Muscle of leg (tissue), 11 donors: ENCODE measurements around the gene SLC7A8. TPM values are rescaled to one million over a fixed set of nuclear protein-coding genes. Genes with fewer than 3 reads are reported as not detected.

Experiments used
- DNase-seq: peaks from one replicate; pipeline ENCODE4 v3.0.0; 2013
- H3K27ac ChIP-seq: one replicate; pipeline ENCODE4 v1.5.1; 2013; ENCODE audit warnings: mild to moderate bottlenecking, low read length, control low read depth
- H3K27me3 ChIP-seq: one replicate; pipeline ENCODE4 v1.6.1; 2013; ENCODE audit warnings: low read length; ENCODE audit not compliant: control insufficient read depth, insufficient read depth
- H3K36me3 ChIP-seq: one replicate; pipeline ENCODE4 v1.6.1; 2013; ENCODE audit warnings: low read length; ENCODE audit not compliant: control insufficient read depth, insufficient read depth
- H3K4me1 ChIP-seq: one replicate; pipeline ENCODE4 v1.6.1; 2013; ENCODE audit warnings: low read length; ENCODE audit not compliant: control insufficient read depth, insufficient read depth
- H3K4me3 ChIP-seq: one replicate; pipeline ENCODE4 v1.5.1; 2013; ENCODE audit warnings: low read length, control low read depth
- H3K9me3 ChIP-seq: replicated peaks from 2 replicates; pipeline ENCODE4 v1.6.1; 2013; ENCODE audit warnings: low read depth, low read length; ENCODE audit not compliant: control insufficient read depth
- WGBS: methylation state at CpG from one replicate; pipeline ENCODE4 v1.1.5; 2013; ENCODE audit warnings: missing lambda C conversion rate; ENCODE audit not compliant: insufficient coverage; 5-methylcytosine and 5-hydroxymethylcytosine counted together
- polyA plus RNA-seq, 8 donors: library from polyadenylated mRNA; unstranded; fragments of 120-200 nt; gene quantifications; one replicate each; pipeline versions ENCODE4 v1.2.1 to v1.2.3, GENCODE V29; 2013; ENCODE audit warnings: inconsistent platforms in 1 of 8, low replicate concordance in 1 of 8; ENCODE audit not compliant: insufficient read length in 8 of 8, insufficient read depth in 1 of 8
- total RNA-seq: library from RNA; stranded (reverse); fragments of 120-200 nt; gene quantifications from one replicate; pipeline ENCODE4 v1.2.4, GENCODE V29; 2013

SLC7A8 gene
- total and polyA plus RNA-seq, 9 donors = 2.6 to 10.6 (median 4.6) TPM

GRCh38 chr14:23185063-23185462, 1.6 kb upstream of the SLC7A8 start:
- Histone ChIP-seq H3K4me3 (no peak overlapping the region), H3K27me3 (peaks cover 21% of the 10 kb centered on the region), H3K4me1 (peaks cover 10% of the 10 kb centered on the region), H3K36me3 (no peaks in the 10 kb centered on the region), H3K27ac (no peak overlapping the region), H3K9me3 (no peaks in the 10 kb centered on the region)
- peak; percentile 39 for DNase-seq
- no CpG with 5 or more reads among the region's 3 CpGs for WGBS

- Histone ChIP-seq H3K36me3 (no peaks in the 10 kb centered on the region), H3K4me3 (peak overlapping the region; percentile 47), H3K27ac (no peak overlapping the region), H3K4me1 (peaks cover 10% of the 10 kb centered on the region), H3K27me3 (peaks cover 21% of the 10 kb centered on the region), H3K9me3 (no peaks in the 10 kb centered on the region)
- WGBS = 0% methylated on average over 1 of the region's 4 CpGs
- DNase-seq = peak; percentile 25
Measured at GRCh38 chr14:23183158-23183470, 346 bp downstream of the SLC7A8 start.

- Histone ChIP-seq H3K4me3 (peak overlapping the region; percentile 47), H3K27ac (no peak overlapping the region), H3K4me1 (peaks cover 10% of the 10 kb centered on the region), H3K36me3 (no peaks in the 10 kb centered on the region), H3K27me3 (peaks cover 22% of the 10 kb centered on the region), H3K9me3 (no peaks in the 10 kb centered on the region)
- DNase-seq = peak; percentile 27
- WGBS = 0% methylated on average over 7 of the region's 24 CpGs
Measured at GRCh38 chr14:23182372-23183157, 895 bp downstream of the SLC7A8 start.

GRCh38 chr14:23181946-23182345, 1.5 kb downstream of the SLC7A8 start:
- WGBS = 10% methylated on average over 2 of the region's 4 CpGs
- Histone ChIP-seq H3K4me1 (peaks cover 10% of the 10 kb centered on the region), H3K27me3 (peaks cover 26% of the 10 kb centered on the region), H3K36me3 (no peaks in the 10 kb centered on the region), H3K27ac (no peak overlapping the region), H3K9me3 (no peaks in the 10 kb centered on the region), H3K4me3 (peak overlapping the region; percentile 47)
- DNase-seq = no peak

GRCh38 chr14:23181453-23181852, 2.0 kb downstream of the SLC7A8 start:
- Histone ChIP-seq H3K4me3 (peak overlapping the region; percentile 47), H3K27me3 (peaks cover 26% of the 10 kb centered on the region), H3K36me3 (no peaks in the 10 kb centered on the region), H3K4me1 (peaks cover 10% of the 10 kb centered on the region), H3K27ac (no peak overlapping the region), H3K9me3 (no peaks in the 10 kb centered on the region)
- no peak for DNase-seq
- WGBS = 41% methylated on average over 2 of the region's 3 CpGs

GRCh38 chr14:23177181-23177580, 6.3 kb downstream of the SLC7A8 start:
- WGBS = no CpG with 5 or more reads among the region's 2 CpGs
- Histone ChIP-seq H3K4me3 (no peak overlapping the region), H3K27ac (no peak overlapping the region), H3K9me3 (no peaks in the 10 kb centered on the region), H3K36me3 (no peaks in the 10 kb centered on the region), H3K27me3 (peaks cover 15% of the 10 kb centered on the region), H3K4me1 (no peaks in the 10 kb centered on the region)
- no peak for DNase-seq

GRCh38 chr14:23175823-23176222, 7.6 kb downstream of the SLC7A8 start:
- Histone ChIP-seq H3K36me3 (no peaks in the 10 kb centered on the region), H3K27me3 (peaks cover 6% of the 10 kb centered on the region), H3K4me1 (no peaks in the 10 kb centered on the region), H3K4me3 (no peak overlapping the region), H3K9me3 (no peaks in the 10 kb centered on the region), H3K27ac (no peak overlapping the region)
- no CpG with 5 or more reads among the region's 1 CpG for WGBS
- no peak for DNase-seq

GRCh38 chr14:23174296-23175184, 8.9 kb downstream of the SLC7A8 start:
- Histone ChIP-seq H3K27ac (no peak overlapping the region), H3K4me1 (no peaks in the 10 kb centered on the region), H3K4me3 (no peak overlapping the region), H3K9me3 (no peaks in the 10 kb centered on the region), H3K27me3 (peaks cover 5% of the 10 kb centered on the region), H3K36me3 (no peaks in the 10 kb centered on the region)
- DNase-seq = peak; percentile 29
- 0% methylated on average over 2 of the region's 6 CpGs for WGBS

GRCh38 chr14:23173796-23174195, 9.7 kb downstream of the SLC7A8 start:
- no peaks in the 10 kb centered on the region for H3K9me3 ChIP-seq
- no peaks in the 10 kb centered on the region for H3K36me3 ChIP-seq
- no peak overlapping the region for H3K4me3 ChIP-seq
- WGBS = 33% methylated on average over 1 of the region's 3 CpGs
- H3K4me1 ChIP-seq = no peaks in the 10 kb centered on the region
- H3K27me3 ChIP-seq = peaks cover 5% of the 10 kb centered on the region
- H3K27ac ChIP-seq = no peak overlapping the region
- no peak for DNase-seq

GRCh38 chr14:23173031-23173430, 10.4 kb downstream of the SLC7A8 start:
- Histone ChIP-seq H3K4me1 (no peaks in the 10 kb centered on the region), H3K9me3 (no peaks in the 10 kb centered on the region), H3K27ac (no peak overlapping the region), H3K36me3 (no peaks in the 10 kb centered on the region), H3K4me3 (no peak overlapping the region), H3K27me3 (peaks cover 5% of the 10 kb centered on the region)
- peak; percentile 54 for DNase-seq
- WGBS = 100% methylated on average over 1 of the region's 2 CpGs
